PC-3 (cell line): ENCODE data around the gene UGT1A3. TPM values are rescaled to one million over a fixed set of nuclear protein-coding genes. Genes with fewer than 3 reads are reported as not detected.
A peak's percentile ranks its signal among the peaks of the same experiment; 100 is the strongest.

Source experiments
- ATAC-seq: fragments of 200-7000 bp; cut with Tn5 transposase; 2 replicates; pipeline ENCODE4 v1.9.1; 2020; ENCODE audit warnings: mild to moderate bottlenecking, moderate library complexity
- BruUV-seq: library from RNA; stranded (reverse); fragments of 400-500 nt; replicated peaks from 2 replicates; lab custom pipeline; 2021; lab: Mats Ljungman, UMichigan
- CTCF ChIA-PET: fragments of 300-600 bp; sonication (Branson Sonifier 250); formaldehyde crosslinking; loops from one replicate; lab custom pipeline; 2022; ENCODE audit warnings: antibody characterized with exemption; lab: Charles Lee
- POLR2A ChIA-PET: fragments of 300-600 bp; sonication (Branson Sonifier 250); formaldehyde crosslinking; loops from one replicate; lab custom pipeline; 2022; ENCODE audit warnings: antibody characterized with exemption; ENCODE audit not compliant: unreplicated experiment; lab: Charles Lee
- DNase-seq: peaks from one replicate; pipeline ENCODE4 v3.0.0-alpha.2; 2015
- H2AFZ ChIP-seq: fragments of 300-600 bp; sonication (generic); 2 replicates; pipeline ENCODE4 v1.6.0; 2016; ENCODE audit warnings: antibody characterized with exemption, low read length
- H3F3A ChIP-seq: fragments of 300-600 bp; sonication (generic); one replicate; pipeline ENCODE4 v1.6.0; 2017; ENCODE audit warnings: antibody characterized with exemption, low read length, control low read depth, mild to moderate bottlenecking; ENCODE audit not compliant: unreplicated experiment
- H3K27ac ChIP-seq: fragments of 300-600 bp; sonication (generic); 2 replicates; pipeline ENCODE4 v1.5.1; 2016; ENCODE audit warnings: mild to moderate bottlenecking, low read length
- H3K27me3 ChIP-seq: fragments of 300-600 bp; sonication (generic); 2 replicates; pipeline ENCODE4 v1.6.1; 2016; ENCODE audit warnings: low read length, mixed read lengths
- H3K36me3 ChIP-seq: fragments of 300-600 bp; sonication (generic); 2 replicates; pipeline ENCODE4 v1.6.1; 2016; ENCODE audit warnings: low read depth, mixed run types, low read length, mixed read lengths
- H3K4me1 ChIP-seq: fragments of 300-600 bp; sonication (generic); 2 replicates; pipeline ENCODE4 v1.5.1; 2016; ENCODE audit warnings: low read length; ENCODE audit not compliant: insufficient read depth
- H3K4me2 ChIP-seq: fragments of 300-600 bp; sonication (generic); 2 replicates; pipeline ENCODE4 v1.6.0; 2016; ENCODE audit warnings: low read length
- H3K4me3 ChIP-seq: fragments of 300-600 bp; sonication (generic); 2 replicates; pipeline ENCODE4 v1.5.1; 2016; ENCODE audit warnings: mild to moderate bottlenecking, low read length, mixed read lengths
- H3K79me2 ChIP-seq: fragments of 300-600 bp; sonication (generic); 2 replicates; pipeline ENCODE4 v1.6.1; 2017; ENCODE audit warnings: low read length, mixed read lengths
- H3K9ac ChIP-seq: fragments of 300-600 bp; sonication (generic); 2 replicates; pipeline ENCODE4 v1.6.0; 2016; ENCODE audit warnings: mild to moderate bottlenecking, low read length
- H3K9me2 ChIP-seq: fragments of 300-600 bp; sonication (generic); replicated peaks from 2 replicates; pipeline ENCODE4 v1.6.1; 2016; ENCODE audit warnings: mixed run types, low read length, mixed read lengths
- H3K9me3 ChIP-seq: fragments of 300-600 bp; sonication (generic); 2 replicates; pipeline ENCODE4 v1.6.1; 2016; ENCODE audit warnings: low read length, mixed read lengths
- H4K20me1 ChIP-seq: fragments of 300-600 bp; sonication (generic); 2 replicates; pipeline ENCODE4 v1.6.1; 2016; ENCODE audit warnings: low read length, mixed read lengths
- EZH2 ChIP-seq: fragments of 300-600 bp; sonication (generic); IDR thresholded peaks from one replicate; pipeline ENCODE4 v1.6.1; 2017; ENCODE audit warnings: antibody characterized with exemption, mild to moderate bottlenecking, low read length; ENCODE audit not compliant: unreplicated experiment
- EZH2phosphoT487 ChIP-seq: fragments of 300-600 bp; sonication (generic); IDR thresholded peaks from 2 replicates; pipeline ENCODE4 v1.6.1; 2018; ENCODE audit warnings: mild to moderate bottlenecking, antibody characterized with exemption, low read length, borderline replicate concordance
- intact Hi-C: fragments of 100-400 bp; cut with micrococcal nuclease; formaldehyde crosslinking; loops from 2 replicates; pipeline ENCODE4 v1.9.0; 2023
- total RNA-seq: library from RNA; depleted of rRNA; stranded (reverse); fragments of >200 nt; gene quantifications from 2 replicates; pipeline ENCODE4 v1.2.3, GENCODE V29; 2014
- TF ChIP-seq, protein P1 (sequence below): fragments of 300-600 bp; sonication (generic); conservative IDR thresholded peaks from 2 replicates; pipeline ENCODE4 v1.5.1; 2017; ENCODE audit warnings: antibody characterized with exemption, low read depth, mild to moderate bottlenecking, low read length

UGT1A3 gene
- total RNA-seq, 1 experiment from 2014 or later = not detected

DNA sequence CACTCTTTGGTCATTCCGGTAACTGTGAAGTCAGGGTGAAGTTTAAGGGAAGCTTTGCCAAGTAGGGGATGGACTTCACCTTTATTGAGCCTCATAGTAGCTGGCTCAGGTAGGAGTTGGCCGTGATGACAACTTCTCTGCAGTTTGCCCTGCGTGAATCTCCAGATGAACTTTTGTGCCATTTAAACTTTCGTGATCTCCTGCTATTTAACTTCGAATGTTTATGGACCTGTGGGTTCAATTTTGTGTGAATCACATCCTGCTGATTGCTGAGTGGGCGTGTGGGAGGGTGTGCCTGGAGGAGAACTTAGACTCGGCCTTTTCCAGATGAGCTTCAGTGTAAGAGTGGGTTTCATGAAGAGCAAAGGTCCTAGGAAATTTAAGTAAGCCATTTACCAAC is 35.4 kb downstream of the UGT1A3 start:
- H3K27me3 ChIP-seq = no peaks in the 10 kb centered on the region
- TF ChIP-seq, protein P1, sequence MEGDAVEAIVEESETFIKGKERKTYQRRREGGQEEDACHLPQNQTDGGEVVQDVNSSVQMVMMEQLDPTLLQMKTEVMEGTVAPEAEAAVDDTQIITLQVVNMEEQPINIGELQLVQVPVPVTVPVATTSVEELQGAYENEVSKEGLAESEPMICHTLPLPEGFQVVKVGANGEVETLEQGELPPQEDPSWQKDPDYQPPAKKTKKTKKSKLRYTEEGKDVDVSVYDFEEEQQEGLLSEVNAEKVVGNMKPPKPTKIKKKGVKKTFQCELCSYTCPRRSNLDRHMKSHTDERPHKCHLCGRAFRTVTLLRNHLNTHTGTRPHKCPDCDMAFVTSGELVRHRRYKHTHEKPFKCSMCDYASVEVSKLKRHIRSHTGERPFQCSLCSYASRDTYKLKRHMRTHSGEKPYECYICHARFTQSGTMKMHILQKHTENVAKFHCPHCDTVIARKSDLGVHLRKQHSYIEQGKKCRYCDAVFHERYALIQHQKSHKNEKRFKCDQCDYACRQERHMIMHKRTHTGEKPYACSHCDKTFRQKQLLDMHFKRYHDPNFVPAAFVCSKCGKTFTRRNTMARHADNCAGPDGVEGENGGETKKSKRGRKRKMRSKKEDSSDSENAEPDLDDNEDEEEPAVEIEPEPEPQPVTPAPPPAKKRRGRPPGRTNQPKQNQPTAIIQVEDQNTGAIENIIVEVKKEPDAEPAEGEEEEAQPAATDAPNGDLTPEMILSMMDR = no peak
- peak overlapping the region; percentile 43 for H3K4me2 ChIP-seq
- peak overlapping the region; percentile 42; the same call in 1 of the 2 replicates for H3K9ac ChIP-seq
- no peaks in the 10 kb centered on the region for H3F3A ChIP-seq
- intact Hi-C loops = no loop called here
- H3K9me3 ChIP-seq = no peaks in the 10 kb centered on the region
- DNase-seq (peak; percentile 65), ATAC-seq (peak; percentile 87)
- no peak overlapping the region for H3K4me3 ChIP-seq
- H4K20me1 ChIP-seq = no peaks in the 10 kb centered on the region
- POLR2A ChIA-PET = no interaction called here
- CTCF ChIA-PET = no interaction called here
- H3K27ac ChIP-seq = peak overlapping the region; percentile 79
- H2AFZ ChIP-seq = 0 out of 2 replicates have a peak overlapping the region, but pooled peaks have one; percentile 53
- no TSS peak for BruUV-seq
- 0 out of 2 replicates have a peak, but pooled peaks cover 4% of the 10 kb centered on the region for H3K9me2 ChIP-seq
- H3K79me2 ChIP-seq = no peaks in the 10 kb centered on the region
- no peaks in the 10 kb centered on the region for H3K36me3 ChIP-seq
- peaks cover 19% of the 10 kb centered on the region for H3K4me1 ChIP-seq

- H3K27ac ChIP-seq = peak overlapping the region; percentile 79
- POLR2A ChIA-PET = no interaction called here
- H3K36me3 ChIP-seq = no peaks in the 10 kb centered on the region
Observed at GRCh38 chr2:233764761-233765160, 35.9 kb downstream of the UGT1A3 start.

DNA sequence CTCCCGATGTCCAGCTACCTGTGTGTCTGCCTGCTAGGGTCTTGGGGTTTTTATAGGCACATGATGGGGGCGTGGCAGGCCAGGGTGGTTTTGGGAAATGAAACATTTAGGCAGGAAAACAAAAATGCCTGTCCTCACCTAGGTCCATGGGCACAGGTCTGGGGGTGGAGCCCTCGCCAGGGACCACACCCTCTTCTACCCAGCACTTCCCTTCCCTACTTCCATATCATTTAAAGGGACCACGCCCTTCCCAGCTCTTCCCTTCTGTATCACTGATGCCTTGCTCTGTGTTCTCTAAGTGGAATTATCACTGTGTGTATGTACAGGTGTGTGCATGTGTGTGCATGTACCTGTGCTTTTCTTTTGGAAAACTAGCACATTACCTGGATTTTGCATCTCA is 37.6 kb downstream of the UGT1A3 start:
- Histone ChIP-seq H4K20me1 (no peaks in the 10 kb centered on the region), H3F3A (no peaks in the 10 kb centered on the region), H3K36me3 (no peaks in the 10 kb centered on the region), H3K27ac (no peak overlapping the region), H3K9me3 (no peaks in the 10 kb centered on the region), H2AFZ (no peak overlapping the region), H3K9ac (no peak overlapping the region), H3K27me3 (no peaks in the 10 kb centered on the region), H3K4me2 (no peak overlapping the region), H3K4me1 (peaks cover 19% of the 10 kb centered on the region), H3K9me2 (0 out of 2 replicates have a peak, but pooled peaks cover 4% of the 10 kb centered on the region), H3K4me3 (no peak overlapping the region), H3K79me2 (no peaks in the 10 kb centered on the region)
- no TSS peak for BruUV-seq
- DNase-seq (no peak), ATAC-seq (no peak)
- CTCF ChIA-PET = no interaction called here
- intact Hi-C loops = no loop called here
- no peak for TF ChIP-seq EZH2phosphoT487
- TF ChIP-seq, protein P1 = no peak
- no peak for TF ChIP-seq EZH2
- POLR2A ChIA-PET = no interaction called here

More at GRCh38 chr2:233764761-233765160, 35.9 kb downstream of the UGT1A3 start:
- Histone ChIP-seq H3K9me3 (no peaks in the 10 kb centered on the region), H3K27me3 (no peaks in the 10 kb centered on the region), H4K20me1 (no peaks in the 10 kb centered on the region), H3K79me2 (no peaks in the 10 kb centered on the region), H3K4me1 (peaks cover 19% of the 10 kb centered on the region), H2AFZ (0 out of 2 replicates have a peak overlapping the region, but pooled peaks have one; percentile 53), H3K4me3 (no peak overlapping the region), H3K4me2 (peak overlapping the region; percentile 43), H3K9ac (peak overlapping the region; percentile 34; the same call in 1 of the 2 replicates), H3K9me2 (0 out of 2 replicates have a peak, but pooled peaks cover 4% of the 10 kb centered on the region), H3F3A (no peaks in the 10 kb centered on the region)
- TSS peak; percentile 94 for BruUV-seq
- TF ChIP-seq, protein P1 = no peak
- TF ChIP-seq EZH2phosphoT487 (no peak), EZH2 (no peak)
- CTCF ChIA-PET = no interaction called here
- DNase-seq (peak; percentile 13), ATAC-seq (peak; percentile 36)
- intact Hi-C loops = no loop called here
